EH (cell line): ENCODE results near the gene OR51B4.
"Not testable (repeated sequence)": the region's sequence is repeated elsewhere in the genome, so short reads cannot be mapped to it uniquely, and the experiment has no call there.

Source experiments
- DNase-seq: peaks from one replicate; pipeline ENCODE4 v3.0.0-alpha.2; 2015; ENCODE audit warnings: low read depth

Gene OR51B4, protein sequence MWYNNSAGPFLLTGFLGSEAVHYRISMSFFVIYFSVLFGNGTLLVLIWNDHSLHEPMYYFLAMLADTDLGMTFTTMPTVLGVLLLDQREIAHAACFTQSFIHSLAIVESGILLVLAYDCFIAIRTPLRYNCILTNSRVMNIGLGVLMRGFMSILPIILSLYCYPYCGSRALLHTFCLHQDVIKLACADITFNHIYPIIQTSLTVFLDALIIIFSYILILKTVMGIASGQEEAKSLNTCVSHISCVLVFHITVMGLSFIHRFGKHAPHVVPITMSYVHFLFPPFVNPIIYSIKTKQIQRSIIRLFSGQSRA

DNA sequence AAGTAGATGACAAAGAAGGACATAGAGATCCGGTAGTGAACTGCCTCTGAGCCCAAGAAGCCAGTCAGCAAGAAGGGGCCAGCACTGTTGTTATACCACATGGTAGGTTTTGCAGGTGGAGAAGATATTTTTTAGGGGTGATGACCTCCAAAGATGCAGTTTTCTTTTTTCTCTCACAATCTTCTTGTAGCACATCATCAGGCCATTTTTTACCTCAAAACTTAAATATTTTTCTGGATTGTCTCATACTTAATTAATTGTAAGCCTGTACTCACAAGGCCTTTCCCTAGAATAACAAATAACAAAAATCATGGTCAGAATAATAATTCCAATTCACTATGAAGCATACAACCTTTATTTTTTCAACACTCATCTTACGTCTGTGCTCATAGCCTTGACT is at the start of gene OR51B4:
Gene OR51B4 (minus strand): TSS at position 101 of the 400 bp plus-strand sequence. CDS start 0 bp downstream, at position 101.
- no peak for DNase-seq

DNA sequence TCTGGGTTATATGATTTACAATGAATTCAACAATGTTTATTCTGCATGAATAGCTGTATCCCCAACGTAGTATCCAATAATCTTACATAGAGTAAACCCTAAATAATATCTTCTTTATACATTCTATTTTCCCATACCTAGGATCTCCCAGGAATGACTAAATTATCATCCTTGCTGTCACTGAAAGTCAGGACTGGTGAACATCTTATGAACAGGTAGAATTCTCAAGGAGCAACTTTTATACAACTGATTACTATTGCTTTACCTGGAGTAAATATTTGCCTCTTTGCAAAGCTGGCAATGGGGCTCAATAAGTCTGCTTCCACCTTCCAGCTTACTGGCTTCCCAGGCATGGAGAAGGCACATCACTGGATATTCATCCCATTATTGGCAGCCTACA is 49.5 kb upstream of the OR51B4 start, which contains the start of gene OR51B6:
Gene OR51B6 (plus strand): TSS at position 301 of the 400 bp plus-strand sequence. CDS start 0 bp downstream, at position 301.
- no peak for DNase-seq

DNA sequence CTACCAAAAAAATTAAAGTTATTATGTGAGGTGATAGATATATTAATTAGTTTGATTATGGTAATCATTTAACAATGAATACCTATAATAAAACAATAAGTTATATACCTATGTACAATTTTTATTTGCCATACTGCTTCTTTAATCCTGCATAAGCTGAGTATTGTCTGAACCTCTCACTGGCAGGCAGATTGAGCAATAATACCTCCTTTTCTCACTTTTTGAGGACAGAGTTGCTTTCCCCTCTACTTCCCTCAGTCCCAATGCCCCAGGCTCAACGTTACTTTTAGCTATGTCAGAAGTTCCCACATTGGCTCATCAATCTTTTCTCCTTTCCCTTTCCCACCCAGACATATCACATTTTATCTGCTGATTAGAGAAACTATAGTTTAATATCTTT is 47.8 kb upstream of the OR51B4 start:
- no peak for DNase-seq

DNA sequence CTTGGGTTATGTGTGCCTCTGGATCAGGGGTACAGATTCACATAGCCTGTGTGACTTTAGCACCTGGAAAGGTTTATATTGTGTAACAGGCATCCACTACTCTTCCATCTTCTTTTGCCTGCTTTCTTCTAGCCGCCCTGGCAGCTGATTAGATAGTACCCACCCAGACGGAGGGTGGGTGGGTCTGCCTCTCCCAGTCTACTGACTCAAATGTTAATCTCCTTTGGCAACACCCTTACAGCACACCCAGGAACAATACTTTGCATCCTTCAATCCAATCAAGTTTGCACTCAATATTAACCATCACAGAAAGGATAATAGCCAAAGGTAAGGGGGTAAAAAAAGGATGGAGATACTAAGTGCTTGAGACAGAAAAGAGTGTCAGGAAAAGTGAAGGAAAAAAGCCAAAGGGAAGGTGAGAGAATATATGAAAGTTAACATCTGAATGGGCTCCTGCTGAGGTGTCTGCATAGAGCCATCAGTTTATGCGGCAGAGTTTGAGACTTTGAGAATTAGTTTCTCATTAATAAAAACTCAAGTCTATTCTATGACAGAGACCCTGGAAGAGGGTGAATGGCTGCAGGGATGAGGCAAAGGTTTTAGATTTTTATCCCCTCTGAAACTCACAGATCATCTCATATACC is 46.9 kb upstream of the OR51B4 start:
- DNase-seq, result no peak

DNA sequence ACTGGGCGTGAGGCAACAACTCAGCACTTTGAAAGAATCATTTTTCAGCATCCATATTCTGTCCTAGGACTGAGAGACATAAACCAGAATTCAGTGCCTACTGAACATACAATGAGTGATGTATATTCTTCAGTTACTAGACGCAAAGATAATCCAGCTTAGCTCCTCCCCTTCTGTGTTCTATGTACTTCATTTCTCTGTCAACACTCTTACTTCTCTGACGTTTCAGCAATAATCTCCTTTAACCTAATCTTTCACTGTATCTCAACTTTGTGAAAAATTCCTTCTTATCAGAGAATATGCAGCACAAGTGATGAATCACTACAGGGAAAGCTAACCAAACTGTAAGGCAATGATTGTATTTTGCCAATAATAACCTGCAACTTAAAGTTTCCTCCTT is 44.1 kb upstream of the OR51B4 start:
- DNase-seq, result no peak

DNA sequence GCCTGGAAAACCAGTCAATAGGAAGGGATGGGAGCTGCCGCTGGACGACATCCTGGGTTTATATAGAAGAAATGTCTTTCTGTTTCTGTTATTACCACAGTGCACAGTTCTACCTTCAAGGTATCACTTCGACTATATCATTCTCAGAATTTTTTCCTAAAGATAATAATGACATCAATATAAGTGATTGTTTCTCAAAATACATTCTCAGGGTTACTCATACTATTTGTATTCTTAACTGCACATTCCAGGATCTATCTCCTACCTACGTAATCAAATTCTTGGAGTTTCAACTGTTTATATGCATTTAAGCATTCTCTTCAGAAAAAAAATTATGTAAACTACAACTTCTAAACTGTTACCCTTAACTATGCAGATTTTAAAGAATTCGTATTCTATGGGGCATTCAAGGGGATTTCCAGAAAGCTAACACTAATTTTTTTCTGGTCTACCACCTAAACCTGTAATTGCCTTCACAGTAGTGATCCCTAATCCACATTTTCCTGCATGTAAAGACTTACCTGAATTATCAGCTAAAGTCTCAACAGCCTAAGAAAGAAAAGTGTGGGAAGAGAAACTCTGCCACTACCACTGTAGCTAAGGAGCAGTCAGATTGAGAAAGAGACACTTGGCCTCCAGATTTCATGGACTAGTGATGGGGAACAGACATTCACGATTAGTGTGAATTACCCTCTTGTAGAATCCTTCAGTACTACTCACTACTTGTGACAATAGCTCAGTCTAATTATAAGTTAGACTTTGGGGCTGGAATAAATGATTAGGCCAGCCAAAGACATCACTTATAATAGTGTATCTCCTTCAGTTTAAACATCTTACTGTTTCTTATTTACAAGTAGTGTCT is 42.0 kb upstream of the OR51B4 start, which contains the start of gene OR51B5:
Gene OR51B5 (minus strand): TSS at position 51 of the 862 bp plus-strand sequence. CDS start 0 bp downstream, at position 51.
- peak; percentile 45 for DNase-seq

DNA sequence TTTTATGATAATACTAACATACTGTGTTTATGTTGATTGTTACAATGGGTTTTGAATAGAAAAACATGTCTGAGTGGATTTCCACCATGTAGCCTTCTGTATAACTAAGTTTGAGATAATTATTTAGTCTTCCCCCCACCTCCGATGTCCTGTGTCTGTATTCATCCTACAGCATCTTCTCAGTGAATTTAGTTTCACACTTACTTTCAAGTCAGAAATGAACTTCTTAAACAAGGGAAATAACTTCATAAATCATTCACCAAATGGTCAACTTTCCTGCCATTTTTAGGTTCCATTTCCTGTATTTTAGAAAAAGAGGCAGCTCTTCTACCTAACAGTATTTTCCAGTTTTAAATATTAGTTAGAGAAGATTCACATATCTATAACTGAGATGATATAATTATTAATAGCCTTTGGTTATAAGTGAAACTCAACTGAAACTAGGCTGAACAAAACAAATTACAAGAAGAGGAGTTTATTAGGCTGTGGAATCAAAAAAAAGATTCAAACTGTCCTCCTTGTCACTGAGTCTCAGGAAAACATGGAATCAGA is 38.1 kb upstream of the OR51B4 start:
- DNase-seq, result no peak

DNA sequence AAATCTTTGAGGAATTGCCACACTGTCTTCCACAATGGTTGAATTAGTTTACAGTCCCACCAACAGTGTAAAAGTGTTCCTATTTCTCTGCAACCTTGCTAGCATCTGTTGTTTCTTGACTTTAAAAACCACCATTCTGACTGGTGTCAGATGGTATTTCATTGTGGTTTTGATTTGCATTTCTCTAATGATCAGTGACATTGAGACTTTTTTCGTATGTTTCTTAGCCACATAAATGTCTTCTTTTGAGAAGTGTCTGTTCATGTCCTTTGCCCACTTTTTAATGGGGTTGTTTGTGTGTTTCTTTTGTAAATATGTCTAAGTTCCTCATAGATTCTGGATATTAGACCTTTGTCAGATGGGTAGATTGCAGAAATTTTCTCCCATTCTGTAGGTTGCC is 35.5 kb upstream of the OR51B4 start:
- DNase-seq, result not testable (repeated sequence)

DNA sequence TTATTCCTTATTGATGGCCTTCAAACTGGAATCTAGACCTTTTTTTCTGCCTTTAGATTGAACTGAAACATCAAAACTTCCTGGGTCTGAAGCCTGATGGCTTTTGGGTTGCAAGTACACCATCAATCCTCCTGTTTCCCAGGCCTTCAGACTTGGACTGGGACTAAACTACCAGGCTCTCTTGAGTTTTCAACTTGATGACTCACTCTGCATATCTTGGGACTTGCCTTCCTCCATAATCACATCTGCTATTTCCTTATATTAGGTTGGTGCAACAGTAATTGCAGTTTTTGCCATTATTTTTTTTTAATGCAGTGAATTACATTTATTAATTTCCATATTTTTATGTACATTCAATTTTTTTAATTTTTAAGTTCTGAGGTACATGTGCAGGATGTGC is 34.6 kb upstream of the OR51B4 start:
- DNase-seq, result peak; percentile 68

DNA sequence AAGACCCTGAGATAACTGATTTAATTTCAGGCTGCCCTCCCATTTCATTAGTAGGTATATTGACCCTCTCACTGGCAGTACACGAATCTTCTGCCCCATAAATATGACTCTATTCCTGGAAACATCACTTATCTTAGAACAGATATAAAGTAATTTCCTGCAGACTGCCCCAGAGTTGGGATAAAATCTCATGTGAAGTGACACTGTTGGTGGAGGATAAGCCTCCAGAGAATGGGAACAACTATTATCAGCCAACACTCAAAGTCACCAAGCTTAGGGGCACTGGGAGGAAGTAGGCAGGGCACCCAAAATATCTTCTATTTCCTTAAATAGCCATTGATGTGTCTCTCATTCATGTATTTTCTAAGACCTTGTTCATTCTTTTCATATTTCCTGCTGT is 33.4 kb upstream of the OR51B4 start:
- DNase-seq, result no peak

DNA sequence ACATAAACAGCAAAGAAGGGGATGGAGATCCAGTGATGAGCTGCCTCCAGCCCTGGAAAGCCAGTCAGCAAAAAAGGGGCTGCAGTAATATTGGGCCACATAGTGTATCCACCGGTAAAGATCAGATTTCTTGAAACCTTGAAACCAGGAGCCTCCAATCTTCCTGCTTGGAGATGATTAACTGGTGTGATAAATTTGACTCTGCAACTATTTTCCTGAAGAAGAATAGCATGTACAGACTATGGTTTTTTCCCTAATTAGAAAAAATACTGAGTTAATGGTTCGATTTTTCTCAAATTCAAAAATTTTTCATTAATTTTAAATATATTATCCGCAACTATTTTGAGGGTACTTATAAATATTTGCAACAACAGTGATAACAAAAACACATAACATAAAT is 22.5 kb upstream of the OR51B4 start, which contains the start of gene OR51B2:
Gene OR51B2 (minus strand): TSS at position 101 of the 400 bp plus-strand sequence. CDS start 0 bp downstream, at position 101.
- no peak for DNase-seq

DNA sequence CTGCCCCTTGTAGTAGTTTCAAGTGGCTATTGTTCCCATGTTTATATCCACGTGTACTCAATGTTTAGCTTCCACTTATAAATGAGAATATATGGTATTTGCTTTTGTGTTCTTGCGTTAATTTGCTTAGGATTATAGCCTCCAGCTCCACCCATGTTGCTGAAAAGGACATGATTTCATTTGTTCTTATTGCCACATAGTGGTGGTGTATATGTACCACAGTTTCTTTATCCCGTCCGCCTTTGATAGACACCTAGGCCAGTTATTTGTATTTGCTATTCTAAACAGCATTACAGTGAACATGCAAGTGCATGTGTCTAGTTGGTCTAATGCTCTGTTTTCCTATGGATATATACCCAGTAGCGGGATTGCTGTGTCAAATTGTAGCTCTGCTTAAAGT is 15.5 kb upstream of the OR51B4 start:
- no peak for DNase-seq

DNA sequence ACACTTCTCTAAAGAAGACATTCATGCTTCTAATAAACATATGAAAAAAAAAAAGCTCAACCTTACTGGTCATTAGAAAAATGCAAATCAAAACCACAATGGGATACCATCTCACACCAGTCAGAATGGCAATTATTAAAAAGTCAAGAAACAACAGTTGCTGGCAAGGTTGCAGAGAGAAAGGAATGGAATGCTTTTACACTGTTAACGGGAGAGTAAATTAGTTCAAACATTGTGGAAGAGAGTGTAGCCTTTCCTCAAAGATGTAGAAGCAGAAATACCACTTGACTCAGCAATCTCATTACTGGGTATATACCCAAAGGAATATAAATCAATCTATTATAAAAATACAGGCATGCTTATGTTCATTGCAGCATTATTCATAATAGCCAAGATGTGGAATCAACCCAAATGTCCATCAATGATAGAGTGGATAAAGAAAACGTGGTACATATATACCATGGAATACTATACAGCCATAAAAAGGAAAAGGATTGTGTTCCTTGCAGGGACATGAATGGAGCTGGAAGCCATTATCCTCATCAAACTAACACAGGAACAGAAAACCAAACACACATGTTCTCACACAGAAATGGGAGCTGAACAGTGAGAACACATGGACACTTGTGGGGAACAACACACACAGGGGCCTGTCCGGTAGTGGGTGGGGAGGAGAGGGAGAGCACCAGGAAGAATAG is 11.7 kb upstream of the OR51B4 start:
- DNase-seq, result peak; percentile 59

DNA sequence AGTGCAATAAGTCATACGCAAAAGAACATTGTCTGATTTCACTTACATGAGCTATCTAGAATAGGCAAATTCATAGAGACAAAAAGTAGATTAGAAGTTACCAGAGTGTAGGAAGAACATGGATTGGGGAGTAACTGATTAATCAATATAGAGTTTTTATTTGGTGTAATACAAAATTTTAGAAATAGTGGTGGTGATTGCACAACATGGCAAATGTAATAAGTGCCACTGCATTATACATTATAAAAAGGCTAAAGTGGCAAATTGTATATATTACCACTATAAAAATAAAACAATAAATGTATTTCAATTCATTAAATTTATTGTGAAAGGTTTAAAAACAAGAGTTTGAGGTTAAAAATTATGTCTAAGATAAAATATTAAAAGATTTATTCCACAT is 8.7 kb upstream of the OR51B4 start:
- no peak for DNase-seq

DNA sequence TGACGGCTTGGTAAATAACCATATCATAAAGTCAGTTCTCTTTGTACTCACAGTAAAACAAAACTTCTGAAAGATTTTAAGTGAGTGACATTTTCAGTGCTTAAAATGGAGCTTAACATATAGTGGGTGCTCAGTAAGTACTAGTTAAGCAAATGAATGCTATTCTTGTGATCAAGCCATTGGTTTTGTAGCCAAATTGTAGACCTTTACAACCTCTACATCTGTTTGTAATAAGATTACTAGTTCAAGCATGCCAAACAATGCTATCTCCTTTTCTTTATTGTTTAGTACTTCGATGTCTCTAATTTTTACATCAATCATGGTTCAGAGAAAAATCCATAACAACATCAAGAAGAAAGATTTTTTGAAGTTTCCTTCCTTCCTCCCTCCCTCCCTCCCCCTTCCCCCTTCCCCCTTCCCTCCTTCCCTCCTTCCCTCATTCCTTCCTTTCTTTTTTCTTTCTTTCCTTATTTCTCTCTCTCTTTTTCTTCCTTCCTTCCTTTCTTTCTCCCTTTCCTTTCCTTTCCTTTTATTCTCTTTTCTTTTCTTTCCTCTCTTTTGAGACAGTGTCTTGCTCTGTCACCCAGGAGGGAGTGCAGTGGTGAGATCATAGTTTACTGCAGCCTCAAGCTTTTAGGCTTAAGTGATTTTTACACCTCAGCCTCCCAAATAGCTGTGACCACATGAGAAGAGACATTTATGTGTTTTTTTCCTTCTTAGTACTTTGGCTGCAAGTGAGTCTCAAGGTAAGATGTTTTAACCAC is 5.7 kb upstream of the OR51B4 start:
- peak; percentile 9 for DNase-seq

DNA sequence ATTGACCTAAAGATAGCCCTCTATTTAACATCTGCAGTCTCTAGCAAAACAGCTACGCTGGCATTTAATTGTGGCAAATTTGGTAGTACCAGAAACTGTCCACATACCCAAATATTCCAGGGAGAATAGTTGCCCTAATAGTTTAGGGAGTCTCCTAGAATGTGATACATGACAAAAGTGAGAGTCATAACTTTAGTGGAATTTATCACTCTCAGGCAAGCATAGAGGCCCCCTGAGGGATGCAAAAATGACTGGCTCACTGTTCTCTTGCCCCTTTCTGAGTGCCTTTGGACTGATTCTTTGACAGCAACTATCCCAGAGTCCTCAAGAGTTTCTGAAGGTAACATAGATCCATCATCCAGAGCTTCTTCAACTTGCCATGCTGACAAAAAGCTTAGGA is 2.3 kb upstream of the OR51B4 start:
- peak; percentile 49 for DNase-seq

DNA sequence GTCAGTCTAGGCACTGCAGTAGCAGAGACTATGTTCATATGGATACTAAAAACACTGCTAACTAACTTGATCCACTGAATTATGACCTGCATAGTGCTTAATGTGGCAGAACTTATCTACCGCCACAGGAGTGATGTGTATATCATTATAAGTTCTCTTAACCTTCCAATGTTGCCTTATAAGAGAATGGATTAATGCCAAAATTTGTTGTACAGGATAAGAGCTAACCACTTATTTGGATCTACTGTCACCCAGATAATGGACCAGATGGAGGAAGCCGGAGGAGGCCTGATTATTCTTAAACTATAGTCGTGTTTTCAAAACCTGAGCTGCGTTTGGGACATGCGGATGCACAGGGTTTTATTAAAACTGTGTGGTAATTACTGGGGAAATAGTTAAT is 1.9 kb upstream of the OR51B4 start:
- DNase-seq, result no peak

DNA sequence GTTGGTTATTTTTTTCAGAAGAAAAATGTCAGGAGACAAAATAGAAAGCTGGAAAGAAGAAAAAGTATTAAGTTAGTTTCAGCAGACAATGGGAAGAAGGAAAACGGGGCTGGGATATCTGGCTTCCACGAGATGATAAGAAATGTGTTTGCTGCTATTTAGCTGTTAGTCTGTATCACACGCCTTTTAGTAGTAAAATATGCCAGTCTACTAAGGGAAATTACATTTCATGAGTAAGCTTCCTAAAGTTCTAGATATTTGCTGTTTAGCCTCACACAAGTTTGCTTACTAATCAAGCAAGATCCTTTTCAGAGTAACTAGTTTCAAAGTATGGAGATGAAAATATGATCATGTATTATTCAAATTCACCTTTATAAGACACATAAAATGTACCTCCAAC is 1.5 kb downstream of the OR51B4 start:
- no peak for DNase-seq

DNA sequence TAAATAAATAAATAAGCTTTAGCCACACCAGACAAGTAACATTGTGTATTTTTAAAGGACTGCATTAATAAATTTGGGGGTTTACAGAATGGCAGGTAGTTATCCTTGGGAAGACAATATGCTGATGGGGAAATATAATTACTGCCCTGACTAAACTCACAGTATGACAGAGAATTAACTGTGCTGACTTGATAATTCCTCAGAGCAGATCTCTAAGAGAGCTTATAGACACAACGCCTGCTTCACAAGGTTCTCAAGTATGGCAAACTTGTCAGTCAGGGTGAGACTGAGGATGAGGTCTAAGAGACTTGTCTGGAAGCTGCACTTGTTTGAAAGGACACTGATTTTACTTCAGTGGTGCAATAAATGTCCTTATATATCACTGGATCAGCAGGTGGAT is 3.3 kb downstream of the OR51B4 start:
- DNase-seq, result no peak

DNA sequence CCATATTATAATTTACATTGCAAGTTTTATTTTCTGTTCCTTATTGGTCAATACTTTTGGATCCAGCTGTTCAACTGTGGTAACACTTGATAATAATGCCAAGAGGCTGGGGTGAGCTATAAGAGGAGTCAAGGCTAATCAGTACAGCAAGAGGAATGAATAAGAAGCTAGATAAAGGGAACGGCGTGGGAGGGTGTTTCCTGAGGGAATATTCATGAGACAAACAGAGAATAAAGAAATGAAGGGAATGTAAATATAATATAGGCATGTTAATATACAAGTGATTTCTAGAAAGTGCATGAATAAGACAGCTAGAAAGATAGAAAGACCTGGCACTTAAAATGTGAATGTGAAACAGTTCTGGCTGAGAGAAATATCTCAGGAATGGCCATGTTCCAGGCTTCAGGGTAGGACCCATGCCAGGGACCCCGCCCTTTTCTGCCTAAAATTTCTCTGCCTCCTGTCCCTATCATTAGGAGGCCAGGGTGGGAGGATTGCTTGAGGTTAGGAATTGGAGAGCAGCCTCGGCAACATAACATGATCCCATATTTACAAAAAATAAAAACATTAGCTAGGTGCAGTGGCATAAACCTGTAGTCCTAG is 3.9 kb downstream of the OR51B4 start:
- DNase-seq, result no peak
